ENCODE results near the gene UCHL3. TPM values are rescaled to one million over a fixed set of nuclear protein-coding genes. Genes with fewer than 3 reads are reported as not detected.

UCHL3 gene
- total RNA-seq, 1 donor from 2014 or later, result 21.0 TPM

- no peak for DNase-seq (ENCODE audit: low spot score)
Observed at GRCh38 chr13:75628801-75629200, 79.2 kb downstream of the UCHL3 start.

DNA sequence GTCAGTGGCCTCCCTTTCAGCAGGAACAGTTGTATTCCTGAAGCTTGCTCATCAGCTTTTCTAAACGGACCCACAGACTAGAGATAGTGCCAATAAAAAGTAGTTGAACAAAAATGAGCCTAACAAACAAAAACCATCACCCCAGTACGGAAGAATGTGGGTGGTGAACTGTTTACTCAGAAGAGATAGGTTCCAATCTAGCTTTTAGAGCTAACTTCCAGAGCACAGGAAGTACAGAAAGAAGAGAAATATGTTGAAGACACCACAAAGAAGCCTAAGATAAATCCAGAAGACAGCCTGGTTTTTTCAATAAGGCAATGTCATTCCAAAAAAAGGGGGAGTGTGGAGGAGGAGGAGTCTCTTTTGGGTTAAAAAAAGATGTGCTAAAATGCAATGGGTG is 83.7 kb downstream of the UCHL3 start:
- DNase-seq (ENCODE audit: low spot score), result no peak

GRCh38 chr13:75635101-75635827 is 85.7 kb downstream of the UCHL3 start:
- DNase-seq (ENCODE audit: low spot score), result no peak

- peak; percentile 42 for DNase-seq (ENCODE audit: low spot score)
Observed at GRCh38 chr13:75635828-75636435, 86.3 kb downstream of the UCHL3 start, which contains the start of gene LMO7. Gene LMO7 (plus strand): TSS chr13:75636330. CDS start chr13:75636658, 328 bp downstream.

DNA sequence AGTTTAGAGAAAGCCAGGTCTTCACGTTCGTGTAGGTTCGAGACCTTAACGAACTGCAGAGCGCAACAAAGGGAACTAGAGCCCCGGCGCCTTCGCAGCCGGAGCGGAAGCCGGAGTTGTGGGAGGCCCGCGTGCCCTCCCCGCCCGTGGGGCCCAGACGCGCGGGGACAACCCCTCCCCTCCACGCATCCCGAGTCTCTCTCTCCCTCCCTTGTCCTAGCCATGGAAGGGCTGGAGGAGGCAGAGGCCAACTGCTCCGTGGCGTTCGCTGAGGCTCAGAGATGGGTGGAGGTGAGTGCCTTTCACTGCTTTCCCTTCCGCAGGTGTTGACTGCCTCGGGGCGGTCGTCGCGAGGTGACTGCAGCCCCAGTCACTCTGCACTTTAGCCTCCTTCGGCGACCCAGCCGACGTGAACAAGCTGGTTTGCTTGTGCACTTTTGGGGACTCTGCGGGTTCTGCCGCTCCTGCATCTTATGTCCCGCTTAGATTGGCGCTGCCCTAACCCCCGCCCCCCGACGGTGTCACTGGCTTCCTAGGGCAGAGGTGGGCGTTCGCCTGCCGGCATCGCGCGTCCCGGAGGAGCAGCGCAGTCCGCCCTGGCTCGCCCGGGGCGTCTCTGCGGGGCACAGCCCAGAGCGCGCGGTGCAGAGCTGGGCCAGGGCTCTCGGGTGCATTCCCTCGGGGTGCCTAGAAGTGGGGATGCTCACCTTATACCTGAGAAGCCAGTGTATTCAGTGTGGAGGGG is 87.0 kb downstream of the UCHL3 start:
- DNase-seq (ENCODE audit: low spot score), result peak; percentile 14

DNA sequence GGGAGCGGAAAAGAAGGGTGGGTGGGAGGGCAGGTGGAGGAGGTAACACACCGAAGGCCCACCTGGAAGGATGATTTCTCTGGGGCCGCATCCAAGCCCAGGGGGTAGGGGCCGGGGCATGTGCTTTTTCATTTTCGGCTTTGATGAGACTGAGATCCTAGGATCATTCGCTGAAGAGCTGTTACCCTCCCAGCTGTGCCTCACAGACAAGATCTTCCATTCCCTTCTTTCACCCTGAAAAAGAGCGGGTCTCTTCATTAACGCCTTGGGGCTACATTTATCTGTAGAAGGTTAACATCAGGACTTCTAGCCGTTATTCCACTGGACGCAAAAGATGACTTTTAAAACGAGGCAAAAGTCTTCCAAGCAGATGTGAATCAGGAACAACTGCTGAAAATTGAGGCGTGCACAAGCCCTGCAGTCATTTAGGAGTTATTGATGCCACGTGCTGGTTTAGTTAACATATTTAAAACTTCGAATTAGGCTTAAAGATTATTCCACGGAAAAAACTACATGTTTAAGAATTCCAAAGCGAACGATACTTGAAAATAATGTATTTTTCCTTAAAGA is 87.7 kb downstream of the UCHL3 start:
- DNase-seq (ENCODE audit: low spot score), result no peak

DNA sequence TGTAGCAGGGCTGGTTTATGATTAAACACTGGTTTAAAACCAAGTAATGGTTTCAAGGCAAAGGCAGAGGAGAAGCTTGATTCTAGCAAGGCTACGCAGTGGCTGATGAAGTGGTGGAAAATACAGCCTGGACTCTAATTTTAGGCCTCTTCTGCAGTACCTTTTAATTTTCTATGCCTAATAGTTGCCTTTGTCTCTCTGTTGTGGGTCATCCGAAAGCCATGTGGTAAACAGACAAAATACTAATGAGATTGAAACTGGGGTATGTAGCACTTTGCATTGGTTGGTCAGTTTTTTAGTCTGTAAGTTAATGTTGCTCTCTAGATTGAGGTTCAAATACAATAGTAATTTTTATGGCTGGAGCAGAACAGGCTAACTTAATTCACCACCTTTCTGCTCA is 89.9 kb downstream of the UCHL3 start:
- no peak for DNase-seq (ENCODE audit: low spot score)

- no peak for DNase-seq (ENCODE audit: low spot score)
Observed at GRCh38 chr13:75641026-75641425, 91.4 kb downstream of the UCHL3 start.

DNA sequence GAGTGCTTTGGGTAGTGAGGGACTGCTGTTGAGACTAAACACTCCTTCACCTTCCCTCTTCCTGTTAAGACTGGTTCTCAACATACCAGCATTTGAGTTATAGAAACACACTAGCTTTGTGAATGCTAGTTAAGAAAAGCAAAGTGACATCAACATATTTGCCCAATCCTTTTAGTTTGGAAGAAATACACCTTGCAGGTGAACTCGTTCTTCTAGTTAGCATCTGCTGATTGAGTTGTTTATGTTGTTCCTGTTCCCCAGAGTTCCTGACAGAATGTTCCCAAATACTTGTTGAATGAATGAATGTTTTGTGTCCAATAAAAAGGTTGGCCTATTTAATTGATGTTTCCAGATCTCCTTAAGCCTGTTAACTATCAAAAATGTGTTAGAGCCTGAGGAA is 93.6 kb downstream of the UCHL3 start:
- DNase-seq (ENCODE audit: low spot score), result no peak

DNA sequence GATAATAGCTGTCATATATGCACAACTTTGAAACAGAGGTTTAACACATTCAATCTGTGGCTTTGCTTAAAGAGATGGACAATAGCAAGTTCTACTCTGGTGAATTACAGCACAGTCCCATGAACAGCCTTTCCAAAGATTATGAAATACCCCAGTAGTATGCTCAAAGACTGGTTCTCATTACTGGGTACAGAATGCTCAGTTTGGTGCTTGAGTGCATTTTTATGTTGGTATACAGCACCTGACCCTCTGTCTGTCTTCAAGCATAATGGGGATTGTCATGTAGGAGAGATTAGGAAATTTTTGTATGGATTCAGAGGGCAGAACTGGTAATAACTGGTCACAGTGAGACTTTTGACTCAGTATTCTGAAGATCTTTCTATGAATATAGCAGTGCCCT is 94.1 kb downstream of the UCHL3 start:
- DNase-seq (ENCODE audit: low spot score), result no peak

DNA sequence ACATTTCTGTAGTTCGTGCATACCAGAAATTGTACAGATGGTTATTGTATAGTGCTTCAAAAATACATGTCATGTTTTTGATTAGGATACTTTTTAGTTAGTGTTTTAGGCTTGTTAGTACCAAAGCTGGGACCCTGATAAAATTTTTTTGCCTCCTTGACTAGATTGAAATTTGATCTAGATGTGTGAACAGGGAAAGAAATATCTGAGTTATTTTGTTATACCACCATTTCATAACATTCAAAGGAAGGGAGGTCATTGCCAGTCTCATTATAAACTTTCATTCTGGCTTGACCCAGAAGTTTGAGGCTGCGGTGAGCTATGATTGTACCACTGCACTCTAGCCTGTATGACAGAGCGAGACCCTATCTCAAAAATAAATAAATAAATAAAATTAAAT is 95.5 kb downstream of the UCHL3 start:
- DNase-seq (ENCODE audit: low spot score), result no peak

DNA sequence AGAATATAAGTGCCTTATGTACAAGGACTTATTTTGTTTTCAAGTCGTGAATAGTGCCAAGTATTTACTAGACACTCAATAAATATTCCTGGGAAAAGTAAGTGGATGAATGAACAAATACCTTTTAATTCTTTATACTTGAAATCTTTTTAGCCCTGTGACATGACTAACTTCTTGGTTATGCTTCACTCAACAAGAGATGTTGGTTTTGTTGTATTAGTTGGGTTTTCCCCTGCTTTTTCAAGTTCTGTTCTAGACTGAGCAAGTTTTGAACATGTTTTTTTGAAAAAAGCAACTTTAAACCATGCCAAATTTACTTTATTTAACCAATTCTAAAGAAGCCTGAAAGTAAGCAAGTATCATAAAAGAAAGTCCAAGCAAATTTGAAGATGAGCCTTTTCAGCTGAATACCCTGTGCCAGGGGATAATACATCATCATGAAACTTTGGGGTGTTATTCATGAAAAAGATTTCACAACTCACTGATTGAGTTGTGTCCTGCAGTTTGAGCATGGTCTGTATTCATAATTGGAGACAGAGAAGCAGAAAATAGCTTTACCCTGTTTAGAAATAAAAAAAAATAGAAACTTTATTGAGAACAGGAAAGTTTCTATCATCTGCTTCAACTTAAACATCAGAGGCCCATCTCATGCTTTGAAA is 97.7 kb downstream of the UCHL3 start:
- no peak for DNase-seq (ENCODE audit: low spot score)

- DNase-seq (ENCODE audit: low spot score), result no peak
Observed at GRCh38 chr13:75648446-75648845, 98.9 kb downstream of the UCHL3 start.

GRCh38 chr13:75651013-75651412 is 101.4 kb downstream of the UCHL3 start:
- DNase-seq (ENCODE audit: low spot score), result no peak

GRCh38 chr13:75652726-75653125 is 103.1 kb downstream of the UCHL3 start:
- no peak for DNase-seq (ENCODE audit: low spot score)

Other genes starting within 250 kb of the UCHL3 start
- 36.6 TPM for gene TBC1D4, start 67.6 kb upstream of the UCHL3 start, total RNA-seq
- 207 TPM for gene COMMD6, start 11.9 kb upstream of the UCHL3 start, total RNA-seq
- 124 TPM for gene LMO7, start 86.5 kb downstream of the UCHL3 start, total RNA-seq

All from mucosa of gallbladder (tissue), 1 donor.